ENCODE data around the gene CDH4.

The CDH4 gene

DNA sequence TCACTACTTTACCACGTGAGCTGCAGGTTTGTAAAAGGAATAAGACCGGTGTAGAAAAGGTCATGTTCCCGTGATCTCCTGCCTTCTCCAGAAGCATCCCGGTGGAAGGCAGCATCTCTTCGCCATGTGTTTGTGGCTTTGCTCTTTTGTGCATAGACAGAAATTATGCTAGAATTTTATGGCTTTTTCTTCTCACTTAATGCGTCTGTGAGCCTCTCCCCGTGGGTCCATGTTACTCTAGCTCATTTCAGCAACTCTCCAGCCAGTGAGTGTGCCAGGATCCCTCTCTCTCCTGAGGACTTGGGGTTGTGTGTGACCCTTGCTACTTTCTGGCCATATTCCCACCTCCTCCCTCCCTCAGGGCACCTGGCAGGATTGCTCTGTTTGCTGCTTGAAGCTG lies 289.5 kb downstream of the CDH4 start:
- TF ChIP-seq CTCF (IDR thresholded peaks at IDR 0.05; ENCODE audit: insufficient read depth, low read length) (no peak), SPI1 (IDR thresholded peaks at IDR 0.05; ENCODE audit: borderline replicate concordance, low read depth) (no peak), POLR2AphosphoS5 (IDR thresholded peaks at IDR 0.05; ENCODE audit: low read depth) (no peak), GABPA (IDR thresholded peaks at IDR 0.05; ENCODE audit: low read depth) (no peak)
- TF ChIP-seq, protein P1, sequence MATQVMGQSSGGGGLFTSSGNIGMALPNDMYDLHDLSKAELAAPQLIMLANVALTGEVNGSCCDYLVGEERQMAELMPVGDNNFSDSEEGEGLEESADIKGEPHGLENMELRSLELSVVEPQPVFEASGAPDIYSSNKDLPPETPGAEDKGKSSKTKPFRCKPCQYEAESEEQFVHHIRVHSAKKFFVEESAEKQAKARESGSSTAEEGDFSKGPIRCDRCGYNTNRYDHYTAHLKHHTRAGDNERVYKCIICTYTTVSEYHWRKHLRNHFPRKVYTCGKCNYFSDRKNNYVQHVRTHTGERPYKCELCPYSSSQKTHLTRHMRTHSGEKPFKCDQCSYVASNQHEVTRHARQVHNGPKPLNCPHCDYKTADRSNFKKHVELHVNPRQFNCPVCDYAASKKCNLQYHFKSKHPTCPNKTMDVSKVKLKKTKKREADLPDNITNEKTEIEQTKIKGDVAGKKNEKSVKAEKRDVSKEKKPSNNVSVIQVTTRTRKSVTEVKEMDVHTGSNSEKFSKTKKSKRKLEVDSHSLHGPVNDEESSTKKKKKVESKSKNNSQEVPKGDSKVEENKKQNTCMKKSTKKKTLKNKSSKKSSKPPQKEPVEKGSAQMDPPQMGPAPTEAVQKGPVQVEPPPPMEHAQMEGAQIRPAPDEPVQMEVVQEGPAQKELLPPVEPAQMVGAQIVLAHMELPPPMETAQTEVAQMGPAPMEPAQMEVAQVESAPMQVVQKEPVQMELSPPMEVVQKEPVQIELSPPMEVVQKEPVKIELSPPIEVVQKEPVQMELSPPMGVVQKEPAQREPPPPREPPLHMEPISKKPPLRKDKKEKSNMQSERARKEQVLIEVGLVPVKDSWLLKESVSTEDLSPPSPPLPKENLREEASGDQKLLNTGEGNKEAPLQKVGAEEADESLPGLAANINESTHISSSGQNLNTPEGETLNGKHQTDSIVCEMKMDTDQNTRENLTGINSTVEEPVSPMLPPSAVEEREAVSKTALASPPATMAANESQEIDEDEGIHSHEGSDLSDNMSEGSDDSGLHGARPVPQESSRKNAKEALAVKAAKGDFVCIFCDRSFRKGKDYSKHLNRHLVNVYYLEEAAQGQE (IDR thresholded peaks at IDR 0.05; ENCODE audit: insufficient replicate concordance, low read depth), result no peak
- Histone ChIP-seq H3K27me3 (ENCODE audit: insufficient read depth, poor library complexity, severe bottlenecking) (no peaks in the 10 kb centered on the region), H3K27ac (replicated peaks) (no peak overlapping the region), H3K4me3 (replicated peaks; ENCODE audit: insufficient read depth, low read length) (no peak overlapping the region)
- no peak for DNase-seq (ENCODE audit: low read depth in 1 of 2, low spot score in 1 of 2)

DNA sequence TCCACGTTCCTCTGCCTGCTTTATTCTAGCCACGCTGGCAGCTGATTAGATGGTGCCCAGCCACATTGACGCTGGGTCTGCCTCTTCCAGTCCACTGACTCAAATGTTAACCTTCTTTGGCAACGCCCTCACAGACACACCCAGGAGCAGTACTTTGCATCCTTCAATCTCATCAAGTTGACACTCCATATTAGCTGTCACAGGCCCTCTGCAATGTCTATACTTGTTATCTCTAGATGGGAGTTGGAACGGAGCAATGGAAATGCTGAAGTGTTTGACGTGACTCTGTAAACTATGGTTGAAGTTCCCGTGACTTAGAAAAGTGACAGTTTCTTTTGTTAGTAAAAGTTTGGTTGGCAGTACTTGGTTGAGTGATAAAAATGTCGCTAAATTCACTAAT lies 291.0 kb downstream of the CDH4 start:
- H3K4me3 ChIP-seq (replicated peaks; ENCODE audit: insufficient read depth, low read length), result no peak overlapping the region
- TF ChIP-seq, protein P1 (IDR thresholded peaks at IDR 0.05; ENCODE audit: insufficient replicate concordance, low read depth), result no peak
- TF ChIP-seq POLR2AphosphoS5 (IDR thresholded peaks at IDR 0.05; ENCODE audit: low read depth) (no peak), SPI1 (IDR thresholded peaks at IDR 0.05; ENCODE audit: borderline replicate concordance, low read depth) (no peak), GABPA (IDR thresholded peaks at IDR 0.05; ENCODE audit: low read depth) (no peak), CTCF (IDR thresholded peaks at IDR 0.05; ENCODE audit: insufficient read depth, low read length) (no peak)
- no peak for DNase-seq (ENCODE audit: low read depth in 1 of 2, low spot score in 1 of 2)
- H3K27ac ChIP-seq (replicated peaks), result no peak overlapping the region
- H3K27me3 ChIP-seq (ENCODE audit: insufficient read depth, poor library complexity, severe bottlenecking), result no peaks in the 10 kb centered on the region

- Histone ChIP-seq H3K27ac (replicated peaks) (no peak overlapping the region), H3K27me3 (ENCODE audit: insufficient read depth, poor library complexity, severe bottlenecking) (no peaks in the 10 kb centered on the region), H3K4me3 (replicated peaks; ENCODE audit: insufficient read depth, low read length) (no peak overlapping the region)
- no peak for DNase-seq (ENCODE audit: low read depth in 1 of 2, low spot score in 1 of 2)
- TF ChIP-seq POLR2AphosphoS5 (IDR thresholded peaks at IDR 0.05; ENCODE audit: low read depth), result no peak
- no peak for TF ChIP-seq GABPA (IDR thresholded peaks at IDR 0.05; ENCODE audit: low read depth)
- TF ChIP-seq, protein P1 (IDR thresholded peaks at IDR 0.05; ENCODE audit: insufficient replicate concordance, low read depth), result no peak
- TF ChIP-seq CTCF (IDR thresholded peaks at IDR 0.05; ENCODE audit: insufficient read depth, low read length), result no peak
- TF ChIP-seq SPI1 (IDR thresholded peaks at IDR 0.05; ENCODE audit: borderline replicate concordance, low read depth), result no peak
Observed at GRCh38 chr20:61543931-61544745, 292.1 kb downstream of the CDH4 start.
